ENCODE data around the gene WDR93. TPM values are rescaled to one million over a fixed set of nuclear protein-coding genes. Genes with fewer than 3 reads are reported as not detected.

WDR93 gene
- total RNA-seq, 2 experiments from 2014 or later: 0.19 TPM; not detected in 1

DNA sequence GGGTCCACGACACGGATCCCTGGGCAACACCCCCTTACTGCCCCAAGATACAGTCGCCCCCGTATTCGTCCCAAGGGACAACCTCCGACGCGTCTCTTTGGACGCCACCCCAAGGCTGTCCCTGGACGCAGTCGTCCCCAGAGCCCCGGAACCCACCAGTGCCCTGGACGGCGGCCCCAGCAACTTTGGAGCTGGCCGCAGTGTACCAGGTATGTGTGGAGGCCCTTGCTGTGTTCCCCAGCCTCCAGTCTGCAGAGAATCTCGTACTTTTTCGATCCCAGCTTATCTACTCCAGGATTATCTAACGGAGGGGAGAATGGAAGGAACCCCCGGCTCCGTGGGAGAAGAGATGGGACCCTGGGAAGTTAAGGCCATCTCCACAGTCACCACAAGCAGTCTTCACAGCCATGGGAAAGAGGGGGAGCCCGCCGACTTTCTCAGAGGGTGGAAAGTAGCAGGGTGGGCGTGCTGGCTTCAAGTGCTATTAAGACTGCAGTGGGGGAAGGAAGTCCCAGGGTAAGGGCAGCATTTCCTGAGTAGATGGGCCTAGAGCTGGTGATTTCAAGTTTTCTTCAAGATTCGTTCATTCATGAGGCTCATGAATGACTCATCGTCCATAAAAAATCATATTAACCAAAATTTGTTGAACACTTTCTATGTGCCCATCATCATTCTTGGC lies 86.6 kb downstream of the WDR93 start:
- ChIA-PET CTCF (ENCODE audit: unreplicated experiment) (no interaction called here), POLR2A (no interaction called here)
- Histone ChIP-seq H3K27ac (ENCODE audit: low read depth, low read length, poor library complexity, severe bottlenecking) (no peak overlapping the region), H3K4me3 (ENCODE audit: low read depth, low read length, poor library complexity, severe bottlenecking) (no peak overlapping the region), H3K9me3 (ENCODE audit: low read length) (no peaks in the 10 kb centered on the region), H3K4me2 (ENCODE audit: low read length) (no peak overlapping the region), H3K9me2 (ENCODE audit: insufficient read depth, low read length) (no peaks in the 10 kb centered on the region), H3K79me2 (ENCODE audit: insufficient read depth, low read depth, low read length) (no peaks in the 10 kb centered on the region), H4K20me1 (ENCODE audit: insufficient read depth, low read length) (no peaks in the 10 kb centered on the region), H3K36me3 (ENCODE audit: insufficient read depth, low read length) (no peaks in the 10 kb centered on the region), H2AFZ (ENCODE audit: low read length) (no peak overlapping the region), H3K4me1 (ENCODE audit: insufficient read depth, low read length, poor library complexity, severe bottlenecking) (no peaks in the 10 kb centered on the region)
- BruUV-seq (replicated peaks): no TSS peak
- intact Hi-C loops (cut with micrococcal nuclease; ENCODE audit: unreplicated experiment): no loop called here
- TF ChIP-seq EZH2phosphoT487 (IDR thresholded peaks at IDR 0.05; ENCODE audit: borderline replicate concordance, low read depth, low read length): no peak
- TF ChIP-seq, protein P1, sequence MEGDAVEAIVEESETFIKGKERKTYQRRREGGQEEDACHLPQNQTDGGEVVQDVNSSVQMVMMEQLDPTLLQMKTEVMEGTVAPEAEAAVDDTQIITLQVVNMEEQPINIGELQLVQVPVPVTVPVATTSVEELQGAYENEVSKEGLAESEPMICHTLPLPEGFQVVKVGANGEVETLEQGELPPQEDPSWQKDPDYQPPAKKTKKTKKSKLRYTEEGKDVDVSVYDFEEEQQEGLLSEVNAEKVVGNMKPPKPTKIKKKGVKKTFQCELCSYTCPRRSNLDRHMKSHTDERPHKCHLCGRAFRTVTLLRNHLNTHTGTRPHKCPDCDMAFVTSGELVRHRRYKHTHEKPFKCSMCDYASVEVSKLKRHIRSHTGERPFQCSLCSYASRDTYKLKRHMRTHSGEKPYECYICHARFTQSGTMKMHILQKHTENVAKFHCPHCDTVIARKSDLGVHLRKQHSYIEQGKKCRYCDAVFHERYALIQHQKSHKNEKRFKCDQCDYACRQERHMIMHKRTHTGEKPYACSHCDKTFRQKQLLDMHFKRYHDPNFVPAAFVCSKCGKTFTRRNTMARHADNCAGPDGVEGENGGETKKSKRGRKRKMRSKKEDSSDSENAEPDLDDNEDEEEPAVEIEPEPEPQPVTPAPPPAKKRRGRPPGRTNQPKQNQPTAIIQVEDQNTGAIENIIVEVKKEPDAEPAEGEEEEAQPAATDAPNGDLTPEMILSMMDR (conservative IDR thresholded peaks at IDR 0.05; ENCODE audit: low read length): no peak
- DNase-seq (ENCODE audit: low spot score): no peak

DNA sequence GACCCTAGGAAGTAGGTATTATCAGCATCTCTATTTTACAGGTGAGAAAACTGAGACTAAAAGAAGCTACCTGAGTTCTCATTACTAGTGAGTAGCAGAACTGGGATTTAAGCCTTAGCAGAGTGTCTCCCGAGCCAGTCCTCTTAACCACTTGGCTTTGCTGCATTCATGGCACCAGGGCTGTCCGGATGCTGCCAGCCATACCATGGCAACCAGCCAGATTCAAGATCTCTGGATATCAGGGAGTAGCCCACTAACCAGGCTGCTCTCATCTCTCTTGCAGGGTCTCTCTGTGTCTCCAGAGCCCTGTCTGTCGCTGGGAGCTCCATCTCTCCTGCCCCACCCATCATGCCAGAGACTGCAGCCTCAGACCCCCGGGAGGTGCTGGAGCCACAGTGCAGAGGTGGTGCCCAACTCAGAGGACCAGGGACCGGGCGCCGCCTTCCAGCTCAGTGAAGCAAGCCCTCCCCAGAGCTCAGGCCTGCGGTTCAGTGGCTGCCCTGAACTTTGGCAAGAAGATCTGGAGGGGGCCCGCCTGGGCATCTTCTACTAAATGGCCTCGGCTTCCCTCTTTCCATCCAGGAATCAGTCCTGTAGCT lies 87.3 kb downstream of the WDR93 start:
- Histone ChIP-seq H2AFZ (ENCODE audit: low read length) (no peak overlapping the region), H3K27ac (ENCODE audit: low read depth, low read length, poor library complexity, severe bottlenecking) (no peak overlapping the region), H3K36me3 (ENCODE audit: insufficient read depth, low read length) (no peaks in the 10 kb centered on the region), H3K79me2 (ENCODE audit: insufficient read depth, low read depth, low read length) (no peaks in the 10 kb centered on the region), H3K4me2 (ENCODE audit: low read length) (no peak overlapping the region), H3K4me3 (ENCODE audit: low read depth, low read length, poor library complexity, severe bottlenecking) (no peak overlapping the region), H4K20me1 (ENCODE audit: insufficient read depth, low read length) (no peaks in the 10 kb centered on the region), H3K9me3 (ENCODE audit: low read length) (no peaks in the 10 kb centered on the region), H3K4me1 (ENCODE audit: insufficient read depth, low read length, poor library complexity, severe bottlenecking) (no peaks in the 10 kb centered on the region), H3K9me2 (ENCODE audit: insufficient read depth, low read length) (no peaks in the 10 kb centered on the region)
- BruUV-seq (replicated peaks): no TSS peak
- TF ChIP-seq, protein P1 (conservative IDR thresholded peaks at IDR 0.05; ENCODE audit: low read length): no peak
- no peak for TF ChIP-seq EZH2phosphoT487 (IDR thresholded peaks at IDR 0.05; ENCODE audit: borderline replicate concordance, low read depth, low read length)
- DNase-seq (ENCODE audit: low spot score): no peak
- CTCF ChIA-PET (ENCODE audit: unreplicated experiment): no interaction called here
- intact Hi-C loops (cut with micrococcal nuclease; ENCODE audit: unreplicated experiment): no loop called here
- POLR2A ChIA-PET: interaction anchor here (0.7 kb wide), 1 partner anchor 23 kb away, joined by 3 read pairs; no protein-coding TSS in a partner anchor

DNA sequence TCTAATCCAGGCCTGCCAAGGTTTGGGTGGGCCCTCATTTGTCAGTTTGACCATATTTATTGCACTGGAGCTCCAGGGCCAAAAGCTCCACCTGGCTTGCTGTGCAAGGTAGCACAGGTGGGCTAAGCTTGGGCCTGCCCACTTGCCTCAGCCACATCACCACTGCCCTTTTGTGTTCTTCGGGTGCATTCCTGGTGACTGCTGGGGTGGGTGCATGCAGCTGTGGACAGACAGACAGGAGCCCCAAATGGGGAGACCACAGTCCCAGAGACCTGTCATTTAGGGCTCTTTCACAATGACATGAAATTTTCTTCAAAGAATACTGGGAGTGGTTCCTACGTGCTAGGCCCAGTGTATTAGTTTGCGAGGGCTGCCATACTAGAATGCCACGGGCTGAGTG lies 88.2 kb downstream of the WDR93 start:
- no peak overlapping the region for H3K4me3 ChIP-seq (ENCODE audit: low read depth, low read length, poor library complexity, severe bottlenecking)

More for the DNA sequence above, 88.2 kb downstream of the WDR93 start:
- intact Hi-C loops (cut with micrococcal nuclease; ENCODE audit: unreplicated experiment): no loop called here
- H3K9me2 ChIP-seq (ENCODE audit: insufficient read depth, low read length): no peaks in the 10 kb centered on the region
- H4K20me1 ChIP-seq (ENCODE audit: insufficient read depth, low read length): no peaks in the 10 kb centered on the region
- TF ChIP-seq, protein P1 (conservative IDR thresholded peaks at IDR 0.05; ENCODE audit: low read length): no peak
- ChIA-PET CTCF (ENCODE audit: unreplicated experiment) (no interaction called here), POLR2A (interaction anchor here (0.7 kb wide), 1 partner anchor 22 kb away, joined by 3 read pairs; no protein-coding TSS in a partner anchor)
- no peak overlapping the region for H2AFZ ChIP-seq (ENCODE audit: low read length)
- no peaks in the 10 kb centered on the region for H3K79me2 ChIP-seq (ENCODE audit: insufficient read depth, low read depth, low read length)
- H3K4me1 ChIP-seq (ENCODE audit: insufficient read depth, low read length, poor library complexity, severe bottlenecking): no peaks in the 10 kb centered on the region
- no peaks in the 10 kb centered on the region for H3K9me3 ChIP-seq (ENCODE audit: low read length)
- BruUV-seq (replicated peaks): no TSS peak
- no peak overlapping the region for H3K4me2 ChIP-seq (ENCODE audit: low read length)
- DNase-seq (ENCODE audit: low spot score): no peak
- H3K27ac ChIP-seq (ENCODE audit: low read depth, low read length, poor library complexity, severe bottlenecking): no peak overlapping the region
- H3K36me3 ChIP-seq (ENCODE audit: insufficient read depth, low read length): no peaks in the 10 kb centered on the region

Data from OCI-LY7 (cell line).